Measurements from ENCODE around the gene CADM2.
"Not testable (repeated sequence)": the region's sequence is repeated elsewhere in the genome, so short reads cannot be mapped to it uniquely, and the experiment has no call there.

CADM2 gene

GRCh38 chr3:85077018-85077417 lies 118.2 kb downstream of the CADM2 start:
- no peak for DNase-seq (ENCODE audit: low spot score)

DNA sequence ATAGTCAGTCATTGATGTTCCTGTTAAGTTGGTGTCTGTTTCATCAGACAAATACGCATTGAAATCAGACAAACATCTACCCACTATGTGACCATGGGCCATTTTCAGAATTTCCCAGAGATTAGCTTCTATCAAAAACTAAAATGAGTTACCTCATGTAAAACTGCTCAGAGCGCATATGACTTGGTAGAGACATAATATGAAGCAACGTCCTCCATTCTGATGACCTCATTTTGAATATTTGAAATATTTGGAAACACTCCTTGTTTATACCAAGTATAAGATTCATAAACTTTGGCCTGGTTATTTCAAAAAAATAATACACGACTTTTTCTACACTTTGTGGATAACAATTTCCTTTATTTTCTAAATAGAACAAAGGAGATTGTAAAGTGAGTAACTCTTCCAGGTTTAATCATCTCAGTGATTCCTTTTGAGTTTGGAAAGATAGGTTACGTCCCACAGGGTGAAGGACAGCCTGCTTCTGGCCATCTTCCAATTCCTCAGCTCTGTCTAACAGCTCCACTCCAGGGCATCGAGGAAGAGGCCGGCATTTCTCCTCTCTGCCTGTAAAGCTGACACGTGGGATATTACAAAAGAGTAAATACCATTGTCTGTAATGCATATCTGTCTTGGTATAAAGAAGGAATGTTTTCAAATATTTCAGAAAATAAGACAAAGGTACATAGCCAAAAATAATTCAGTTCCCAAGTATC lies 122.6 kb downstream of the CADM2 start:
- no peak for DNase-seq (ENCODE audit: low spot score)

GRCh38 chr3:85090495-85090894 lies 131.7 kb downstream of the CADM2 start:
- DNase-seq (ENCODE audit: low spot score) = no peak

- DNase-seq (ENCODE audit: low spot score) = no peak
Observed at GRCh38 chr3:85100316-85100715, 141.5 kb downstream of the CADM2 start.

DNA sequence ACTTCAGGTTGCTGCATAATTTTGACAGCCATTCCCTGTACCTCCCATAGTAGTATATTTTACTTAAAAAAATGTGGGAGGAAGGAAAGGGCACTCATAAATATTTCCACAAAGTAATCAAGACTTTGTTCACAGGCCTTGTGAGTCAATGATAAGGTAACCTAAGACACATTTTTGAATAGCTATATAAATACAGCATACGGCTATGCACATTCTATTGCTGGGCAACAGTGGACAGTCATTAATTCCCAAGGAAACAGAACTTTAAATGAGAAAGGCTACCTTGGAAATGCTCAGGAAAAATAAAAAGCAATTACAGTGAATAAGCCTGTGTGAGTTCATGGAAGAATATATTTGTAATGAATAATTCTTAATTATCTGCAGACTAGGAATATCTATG lies 144.0 kb downstream of the CADM2 start:
- DNase-seq (ENCODE audit: low spot score) = no peak

DNA sequence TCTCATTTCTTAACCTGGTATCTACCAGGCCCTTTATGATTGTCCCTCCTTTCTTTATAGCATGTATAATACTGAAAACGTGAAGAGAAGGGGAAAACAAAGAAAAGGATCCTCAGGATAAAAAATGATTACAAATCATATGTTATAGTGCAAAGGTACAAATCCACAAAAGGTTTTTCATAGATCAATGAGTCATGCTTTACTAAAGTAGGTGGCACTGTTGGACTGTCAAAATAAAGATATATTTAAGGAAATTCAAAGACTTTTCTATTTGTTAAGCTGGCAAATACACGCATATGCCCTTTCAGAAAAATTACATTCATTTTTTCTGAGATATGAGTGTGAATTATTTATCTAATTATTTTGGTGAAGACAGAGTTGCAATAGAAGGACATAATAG lies 151.6 kb downstream of the CADM2 start:
- no peak for DNase-seq (ENCODE audit: low spot score)

DNA sequence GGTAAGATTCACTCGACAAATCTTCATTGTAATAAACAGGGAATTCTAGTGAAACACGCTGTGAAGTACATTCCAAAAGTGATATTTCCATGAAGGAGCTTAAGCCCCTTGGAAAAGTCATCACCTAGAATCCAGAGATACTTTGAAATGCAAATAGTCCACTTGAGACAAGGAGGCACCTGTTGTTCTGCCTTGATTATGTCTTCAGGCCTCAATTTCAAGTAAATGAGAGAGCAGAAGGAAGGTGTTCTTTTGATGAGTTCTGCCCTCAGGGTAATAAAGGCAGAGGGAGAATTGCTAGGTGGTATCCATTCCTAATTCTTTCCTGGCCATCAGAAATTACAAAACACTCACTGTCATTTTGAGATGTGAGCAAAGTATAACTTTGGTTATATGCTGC lies 162.1 kb downstream of the CADM2 start:
- no peak for DNase-seq (ENCODE audit: low spot score)

DNA sequence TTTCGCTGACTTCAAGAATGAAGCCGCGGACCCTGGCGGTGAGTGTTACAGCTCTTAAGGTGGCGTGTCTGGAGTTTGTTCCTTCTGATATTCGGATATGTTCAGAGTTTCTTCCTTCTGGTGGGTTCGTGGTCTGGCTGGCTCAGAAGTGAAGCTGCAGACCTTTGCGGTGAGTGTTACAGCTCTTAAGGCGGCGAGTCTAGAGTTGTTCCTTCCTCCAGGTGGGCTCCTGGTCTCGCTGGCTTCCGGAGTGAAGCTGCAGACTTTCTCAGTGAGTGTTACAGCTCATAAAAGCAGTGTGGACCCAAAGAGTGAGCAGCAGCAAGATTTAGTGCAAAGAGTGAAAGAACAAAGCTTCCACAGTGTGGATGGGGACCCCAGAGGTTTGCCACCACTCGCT lies 174.1 kb downstream of the CADM2 start:
- DNase-seq (ENCODE audit: low spot score) = not testable (repeated sequence)

- not testable (repeated sequence) for DNase-seq (ENCODE audit: low spot score)
Observed at GRCh38 chr3:85133691-85134420, 175.1 kb downstream of the CADM2 start.

DNA sequence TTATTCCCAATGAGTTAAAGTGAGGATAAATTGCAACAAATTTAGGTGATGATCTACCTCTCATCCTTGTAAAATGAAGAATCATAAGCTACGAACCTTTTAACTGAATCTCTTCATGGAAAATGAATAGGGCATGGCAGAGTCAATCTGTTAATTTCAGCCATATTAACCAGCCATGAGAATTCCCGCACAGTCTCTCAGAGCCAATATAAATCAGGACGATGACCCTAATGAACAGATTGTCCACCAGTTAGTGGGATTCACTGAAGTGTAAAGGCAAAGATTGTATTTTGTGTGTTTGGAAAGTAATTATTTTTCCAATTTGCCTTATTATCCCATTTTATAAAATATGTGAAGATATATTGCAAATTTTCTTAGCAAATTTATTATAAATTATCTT lies 183.8 kb downstream of the CADM2 start:
- no peak for DNase-seq (ENCODE audit: low spot score)

- no peak for DNase-seq (ENCODE audit: low spot score)
Observed at GRCh38 chr3:85148036-85148435, 189.2 kb downstream of the CADM2 start.

DNA sequence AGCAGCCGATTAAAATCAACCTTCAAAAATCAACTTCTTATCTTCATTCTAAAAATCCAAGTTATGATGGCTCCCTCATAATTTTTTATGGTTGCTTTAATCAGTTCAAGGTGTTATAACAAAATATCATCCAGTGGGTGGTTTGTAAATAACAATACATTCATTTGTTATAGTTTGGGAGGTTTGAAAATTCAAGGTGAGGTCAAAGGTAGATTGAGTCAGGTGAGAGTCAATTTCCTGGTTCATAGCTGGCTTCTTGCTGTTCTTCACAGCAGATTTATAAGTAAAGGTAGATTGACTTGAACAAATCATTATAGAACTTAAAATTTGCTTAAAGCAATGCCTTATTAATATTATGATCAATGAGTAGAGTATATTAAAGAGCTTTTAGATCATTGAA lies 192.8 kb downstream of the CADM2 start:
- DNase-seq (ENCODE audit: low spot score) = no peak

DNA sequence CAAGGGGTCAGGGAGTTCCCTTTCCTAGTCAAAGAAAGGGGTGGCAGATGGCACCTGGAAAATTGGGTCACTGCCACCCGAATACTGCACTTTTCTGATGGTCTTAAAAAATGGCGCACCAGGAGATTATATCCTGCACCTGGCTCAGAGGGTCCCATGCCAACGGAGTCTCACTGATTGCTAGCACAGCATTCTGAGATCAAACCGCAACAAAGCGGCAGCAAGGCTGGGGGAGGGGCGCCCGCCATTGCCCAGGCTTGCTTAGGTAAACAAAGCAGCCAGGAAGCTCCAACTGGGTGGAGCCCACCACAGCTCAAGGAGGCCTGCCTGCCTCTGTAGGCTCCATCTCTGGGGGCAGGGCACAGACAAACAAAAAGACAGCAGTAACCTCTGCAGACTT lies 194.5 kb downstream of the CADM2 start:
- DNase-seq (ENCODE audit: low spot score) = not testable (repeated sequence)

GRCh38 chr3:85159376-85159775 lies 200.6 kb downstream of the CADM2 start:
- no peak for DNase-seq (ENCODE audit: low spot score)

GRCh38 chr3:85161544-85161943 lies 202.8 kb downstream of the CADM2 start:
- DNase-seq (ENCODE audit: low spot score) = no peak

GRCh38 chr3:85162905-85163304 lies 204.1 kb downstream of the CADM2 start:
- DNase-seq (ENCODE audit: low spot score) = no peak

GRCh38 chr3:85164436-85164835 lies 205.6 kb downstream of the CADM2 start:
- no peak for DNase-seq (ENCODE audit: low spot score)

GRCh38 chr3:85167576-85167975 lies 208.8 kb downstream of the CADM2 start:
- no peak for DNase-seq (ENCODE audit: low spot score)

DNA sequence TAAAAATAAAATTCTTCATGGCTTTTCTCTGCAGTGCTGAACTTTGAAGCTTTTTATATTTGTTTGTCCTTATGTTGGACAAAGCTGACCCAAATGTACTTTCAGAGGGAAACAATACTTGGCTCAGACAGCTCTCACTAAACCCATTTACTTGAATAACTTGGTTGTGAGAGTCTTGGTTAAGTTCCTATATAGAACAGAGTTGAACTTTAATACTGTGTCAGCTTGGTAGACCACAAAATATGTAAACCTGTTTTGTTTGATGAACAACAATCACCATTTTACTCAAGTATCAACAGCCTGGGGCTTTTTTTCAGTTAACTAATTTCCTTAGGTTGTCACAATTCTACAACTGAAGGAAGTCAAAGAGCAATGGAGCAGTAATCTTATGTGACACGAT lies 211.9 kb downstream of the CADM2 start:
- DNase-seq (ENCODE audit: low spot score) = no peak

DNA sequence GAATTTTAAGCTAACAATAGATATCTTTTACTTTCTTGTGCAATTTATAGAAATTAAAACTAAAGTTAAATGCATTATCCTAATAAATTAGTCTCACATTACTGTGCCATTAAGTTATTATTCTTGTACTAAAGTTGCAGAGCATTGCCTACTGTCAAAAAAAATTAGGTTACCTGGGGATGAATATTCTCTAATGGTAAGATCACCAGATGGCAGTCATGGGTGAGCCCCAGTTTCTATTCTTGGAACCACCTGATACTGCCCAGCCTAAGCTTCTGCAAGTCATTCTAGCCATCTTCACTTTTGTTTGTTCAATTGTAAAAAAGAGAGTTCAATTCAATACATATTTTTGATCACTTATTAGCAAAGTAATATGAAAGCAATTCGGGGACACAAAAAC lies 213.2 kb downstream of the CADM2 start:
- DNase-seq (ENCODE audit: low spot score) = no peak

GRCh38 chr3:85176799-85177198 lies 218.0 kb downstream of the CADM2 start:
- DNase-seq (ENCODE audit: low spot score) = no peak

DNA sequence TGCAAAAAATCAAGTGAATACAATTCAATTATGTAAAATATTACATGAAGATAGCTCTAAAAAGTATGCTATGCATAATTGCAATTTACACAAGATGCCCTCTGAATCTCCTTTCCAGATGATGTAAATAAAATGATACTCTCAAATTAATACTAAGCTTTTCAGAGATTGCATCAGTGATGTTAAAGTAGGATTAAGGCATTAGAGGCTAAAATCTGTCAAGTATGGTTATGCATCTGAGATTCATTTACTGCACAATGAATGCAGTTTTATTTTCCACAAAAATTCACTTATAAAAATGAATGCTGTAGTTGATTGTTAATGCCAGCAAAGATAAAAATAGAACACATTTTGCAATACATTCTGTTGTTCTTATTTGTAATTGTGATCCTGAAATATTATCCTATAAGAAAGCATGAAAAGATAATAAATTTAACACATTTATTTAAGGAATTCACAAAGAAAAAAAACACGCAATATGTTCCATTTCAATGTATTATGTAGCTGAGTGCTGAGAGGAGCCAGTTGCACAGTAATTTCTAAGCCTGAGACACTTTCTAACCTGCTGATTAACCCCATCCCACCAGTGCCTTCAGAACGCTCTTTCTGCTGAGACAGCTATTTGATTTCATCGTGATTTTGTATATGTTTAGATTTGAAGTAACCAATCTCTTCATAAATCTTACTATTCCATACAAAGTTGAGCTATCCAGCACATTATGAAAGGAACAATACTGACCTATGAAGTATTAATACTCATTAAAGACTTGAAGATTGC lies 224.4 kb downstream of the CADM2 start:
- no peak for DNase-seq (ENCODE audit: low spot score)

- DNase-seq (ENCODE audit: low spot score) = no peak
Observed at GRCh38 chr3:85185495-85185894, 226.7 kb downstream of the CADM2 start.

All from activated CD4-positive, alpha-beta T cell treated with anti-CD3 and anti-CD28 coated beads, Interleukin-2, Interleukin-4, amounts not matched to agents 100 ng/mL and 50 ng/mL, durations not matched to agents 16 hours and 8 hours (primary cell).